ENCODE data around the gene RPS21.

RPS21 gene

DNA sequence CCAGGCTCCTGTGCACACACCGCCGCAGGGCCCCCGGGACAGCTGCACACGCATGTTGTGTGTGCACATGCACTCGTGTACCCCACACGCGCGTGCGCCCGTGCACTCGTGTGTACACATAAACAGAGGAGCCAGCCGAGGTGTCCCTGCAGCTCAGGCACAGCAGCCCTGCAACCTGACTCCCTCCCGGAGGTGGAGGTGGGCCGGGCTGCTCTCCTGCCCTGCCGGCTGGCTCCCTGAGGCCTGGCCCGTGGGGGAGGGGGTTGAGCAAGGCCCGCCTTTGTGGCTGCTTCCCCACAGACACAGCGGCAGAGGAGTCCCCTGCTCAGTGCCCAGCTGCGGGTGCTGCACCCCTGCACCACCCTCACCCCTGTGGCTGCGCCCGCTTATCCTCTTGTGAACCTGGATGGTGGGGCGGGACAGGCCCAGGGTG is 39.8 kb downstream of the RPS21 start:
- no peak for DNase-seq (ENCODE audit: low spot score)

DNA sequence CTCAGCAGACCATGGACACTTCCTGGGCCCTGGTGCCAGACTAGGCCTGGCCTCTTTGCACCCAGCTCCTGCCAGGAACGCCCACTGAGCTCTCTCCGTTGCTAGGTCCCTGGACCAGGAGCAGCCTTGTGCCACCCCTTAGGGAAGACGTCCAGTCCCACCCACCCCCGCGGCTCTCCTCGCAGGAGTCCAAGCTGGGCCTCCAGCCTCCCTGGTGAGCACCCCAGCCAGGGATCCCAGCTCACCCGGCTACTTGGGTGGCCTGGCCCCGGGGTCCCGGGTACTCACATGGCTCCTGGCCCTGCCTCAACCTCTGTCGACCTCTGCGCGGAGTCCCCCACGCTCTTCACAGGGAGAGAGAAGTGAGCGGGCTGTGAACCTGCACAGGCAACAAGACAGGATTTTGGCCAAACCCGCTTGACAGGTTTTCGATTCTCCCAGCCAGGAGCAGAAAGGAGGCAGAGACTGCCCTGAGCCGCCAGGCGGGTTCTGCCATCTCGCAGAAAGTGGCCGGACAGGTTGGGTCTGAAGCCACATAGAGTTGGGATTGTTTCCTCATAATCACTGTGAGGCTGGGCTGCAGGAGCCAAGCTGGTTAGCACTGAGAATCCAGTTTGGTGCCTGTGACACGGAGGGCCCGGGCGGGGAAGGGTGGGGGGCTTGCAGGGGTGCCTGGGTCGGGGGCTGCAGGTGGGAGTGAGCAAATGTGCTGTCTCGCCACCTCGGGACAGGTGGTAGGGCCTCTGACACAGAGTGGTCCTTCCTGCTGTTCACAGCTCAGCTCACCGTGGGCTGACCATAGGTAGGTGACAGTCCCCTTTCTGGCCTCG is 40.5 kb downstream of the RPS21 start, which contains the start of gene RBBP8NL:
Gene RBBP8NL, minus strand, starts transcription at position 368 of the 830 bp plus-strand sequence. CDS start 7,892 bp downstream, outside the sequence.
- no peak for DNase-seq (ENCODE audit: low spot score)

DNA sequence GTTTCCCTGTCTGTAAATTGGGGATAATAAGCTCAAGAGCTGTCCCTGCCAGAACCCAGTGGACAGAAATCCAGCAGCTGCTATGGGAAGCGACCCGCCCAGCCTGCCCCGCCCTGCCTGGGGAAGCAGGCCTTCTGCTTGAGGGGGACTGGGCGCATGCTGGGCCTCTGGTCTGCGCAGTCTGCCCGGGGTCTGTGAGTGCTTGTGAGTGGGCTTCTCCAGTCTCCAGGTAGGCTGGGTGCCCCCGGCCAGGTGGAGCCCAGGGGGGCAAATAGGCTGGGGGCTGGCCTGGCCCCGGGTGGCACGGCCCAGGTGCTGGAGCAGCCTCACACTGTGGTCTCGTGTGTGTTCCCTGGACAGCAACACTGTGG is 41.1 kb downstream of the RPS21 start:
- no peak for DNase-seq (ENCODE audit: low spot score)

DNA sequence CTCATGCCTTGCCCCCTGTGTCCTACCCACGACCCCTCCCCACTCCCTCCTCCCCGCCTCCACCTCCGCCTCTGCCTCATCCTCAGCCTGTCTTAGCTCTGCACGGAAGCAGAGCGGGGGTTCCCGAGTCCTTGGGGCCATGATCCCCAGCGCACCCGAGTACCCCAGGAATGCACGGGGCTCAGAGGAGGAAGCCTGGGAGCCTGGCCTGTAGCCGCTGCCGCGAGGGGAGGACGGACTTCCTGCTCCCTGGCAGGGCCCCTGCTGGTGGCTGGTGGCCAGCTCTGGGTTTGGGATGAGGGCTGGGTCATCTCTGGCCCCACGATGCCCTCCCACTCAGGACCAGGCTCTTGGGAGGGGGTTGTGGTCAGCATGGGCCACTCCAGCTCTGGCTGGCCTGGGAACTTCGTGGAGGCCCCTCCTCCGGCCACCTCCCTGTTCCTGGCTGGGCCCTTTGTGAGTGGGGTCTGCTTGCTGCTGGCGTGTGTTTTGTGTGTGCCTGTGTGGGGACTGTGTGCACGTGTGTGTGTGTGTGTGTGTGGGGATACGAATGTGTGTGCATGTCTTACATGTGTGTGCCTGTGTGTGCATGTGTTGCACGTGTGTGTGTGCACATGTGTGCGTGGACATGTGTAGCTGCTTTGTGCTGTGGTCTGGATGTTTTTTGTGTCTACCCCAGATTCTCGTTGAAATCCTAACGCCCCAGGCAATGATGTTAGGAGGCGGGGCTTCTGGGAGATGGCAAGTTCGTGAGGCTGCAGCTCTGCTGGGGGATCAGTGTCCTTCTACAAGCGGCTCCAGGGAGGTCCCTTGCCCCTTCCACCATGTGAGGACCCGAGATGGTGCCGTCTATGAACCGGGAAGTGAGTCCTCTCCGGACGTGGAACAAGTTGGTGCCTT is 41.7 kb downstream of the RPS21 start:
- DNase-seq (ENCODE audit: low spot score), result no peak

DNA sequence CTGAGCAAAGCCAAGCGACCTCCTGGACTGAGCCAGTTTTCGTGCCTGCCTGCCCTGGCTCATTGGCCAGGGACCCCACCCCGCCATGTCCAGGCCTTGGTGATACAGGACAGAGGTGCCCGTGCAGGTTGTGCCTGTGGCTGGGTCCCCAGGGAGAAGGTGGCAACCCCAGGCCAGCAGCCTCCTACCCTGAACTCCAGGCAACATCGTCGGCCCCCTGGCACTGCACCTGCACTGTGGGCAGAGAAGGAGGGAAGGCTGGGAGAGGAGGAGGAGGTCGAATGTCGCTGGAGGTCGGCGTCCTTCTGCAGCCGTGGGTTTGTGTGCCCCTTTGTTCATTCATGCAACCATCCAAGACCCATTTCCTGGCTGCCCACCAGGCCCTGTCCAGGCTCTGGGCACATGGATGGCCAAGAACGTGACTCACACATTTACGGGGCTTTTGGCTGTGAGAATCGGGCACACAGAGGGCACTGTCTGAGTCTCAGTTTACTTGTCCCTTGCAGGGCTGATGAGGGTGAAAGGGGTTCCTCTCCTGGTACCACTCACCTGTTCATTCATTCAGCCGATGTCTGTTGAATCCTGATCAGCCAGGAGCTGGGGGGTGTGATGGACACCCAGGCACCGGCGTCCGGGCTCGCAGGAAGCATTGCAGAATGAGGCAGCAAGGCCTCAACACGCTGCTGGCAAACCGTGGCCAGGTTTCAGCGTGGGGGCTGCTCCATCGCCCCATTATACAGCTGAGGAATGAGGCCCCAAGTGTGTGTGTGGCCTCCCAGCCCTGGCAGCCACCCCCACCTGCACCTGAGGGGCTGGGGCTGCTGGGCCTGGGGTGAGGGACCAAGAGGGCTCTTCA is 42.8 kb downstream of the RPS21 start:
- DNase-seq (ENCODE audit: low spot score), result no peak

DNA sequence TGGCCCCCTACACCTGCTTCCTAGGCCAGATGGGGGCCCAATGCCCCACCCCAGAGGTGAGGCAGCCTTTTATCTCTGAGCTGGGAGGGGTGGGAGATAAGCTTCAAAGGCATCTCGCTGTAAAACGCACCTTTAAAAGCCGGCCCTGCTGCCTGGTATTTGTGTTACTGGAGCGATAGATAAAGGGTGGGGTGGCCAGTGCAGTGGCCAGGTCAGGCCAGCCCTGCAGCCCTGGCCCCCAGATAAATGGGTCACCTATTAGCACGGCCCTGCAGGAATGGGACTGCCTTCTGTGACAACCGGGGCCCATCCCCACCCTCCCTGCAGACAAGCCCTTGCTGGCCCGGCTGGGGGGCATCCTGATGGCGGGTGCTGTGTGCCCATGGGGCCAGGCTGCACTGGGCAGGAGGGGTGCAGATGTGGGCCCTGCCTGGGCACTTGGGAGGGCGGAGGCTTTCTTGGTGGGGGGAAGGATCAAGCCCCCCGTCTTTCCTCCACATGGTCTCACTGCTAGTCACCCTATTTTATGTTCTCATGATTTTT is 43.5 kb downstream of the RPS21 start:
- DNase-seq (ENCODE audit: low spot score), result no peak

DNA sequence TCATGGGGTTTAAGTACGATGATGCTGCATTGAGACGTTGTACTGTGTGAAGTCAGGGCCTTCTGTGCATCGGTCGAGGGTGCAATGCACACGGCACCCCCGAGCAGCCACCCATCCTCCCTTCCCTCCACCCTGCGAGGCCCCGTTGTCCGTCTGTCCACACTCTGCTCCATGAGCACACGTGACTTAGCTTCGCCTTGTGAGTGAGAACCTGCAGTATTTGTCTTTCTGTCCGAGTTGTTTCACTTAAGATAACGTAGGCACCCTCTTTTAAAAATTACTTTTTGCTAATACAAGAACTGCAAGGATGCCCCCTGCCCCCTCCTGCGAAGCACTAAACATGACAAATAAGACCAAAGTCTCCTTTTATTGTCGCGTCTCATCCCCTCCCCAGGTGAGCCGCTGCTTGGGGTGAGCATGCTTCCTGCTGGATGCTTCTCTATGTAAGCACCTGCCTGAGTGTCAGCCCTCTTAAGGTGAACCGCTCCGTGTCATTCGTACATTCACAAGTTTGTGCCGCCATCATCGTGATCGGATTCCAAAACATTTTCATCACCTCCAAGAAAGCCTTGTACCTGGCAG is 44.1 kb downstream of the RPS21 start:
- DNase-seq (ENCODE audit: low spot score), result no peak

DNA sequence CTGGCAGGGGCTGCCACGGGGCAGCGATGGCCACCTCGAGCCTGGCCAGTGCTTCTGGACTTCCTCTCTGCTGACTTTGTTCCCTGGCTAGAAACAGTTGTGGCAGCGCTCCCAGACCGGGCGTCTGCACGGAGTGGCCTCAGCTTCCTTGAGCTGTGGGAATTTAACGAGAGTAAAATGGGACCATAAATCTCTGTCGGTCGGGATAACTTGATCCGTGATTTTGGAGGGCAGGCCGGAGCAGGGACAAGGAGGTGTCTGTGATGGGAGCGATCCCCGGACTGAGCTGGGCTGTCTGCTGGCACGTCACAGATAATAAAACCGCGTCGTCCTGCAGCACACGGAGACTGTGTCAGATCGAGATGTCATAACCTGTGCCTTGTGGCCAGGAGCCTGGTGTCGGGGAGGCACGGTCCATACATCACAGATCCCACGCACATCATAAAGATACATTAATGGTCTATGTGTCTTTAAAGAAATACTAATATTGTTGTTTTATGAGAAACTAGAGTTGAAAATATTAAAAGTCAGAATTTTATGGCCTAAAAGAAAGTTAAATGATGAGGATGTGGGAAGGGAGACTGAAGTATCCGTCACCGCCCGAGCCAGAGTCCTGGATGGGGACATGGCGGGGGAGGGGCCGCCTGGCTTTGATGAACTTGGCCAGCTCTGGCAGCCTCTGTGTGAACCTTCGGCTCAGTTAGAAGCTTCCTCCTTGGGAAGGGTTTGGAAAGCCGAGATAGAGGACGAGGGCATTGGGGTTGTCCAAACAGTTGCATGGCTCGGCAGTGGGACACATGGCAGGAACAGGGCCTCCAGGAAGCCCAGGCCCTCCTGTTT is 47.0 kb downstream of the RPS21 start:
- no peak for DNase-seq (ENCODE audit: low spot score)

DNA sequence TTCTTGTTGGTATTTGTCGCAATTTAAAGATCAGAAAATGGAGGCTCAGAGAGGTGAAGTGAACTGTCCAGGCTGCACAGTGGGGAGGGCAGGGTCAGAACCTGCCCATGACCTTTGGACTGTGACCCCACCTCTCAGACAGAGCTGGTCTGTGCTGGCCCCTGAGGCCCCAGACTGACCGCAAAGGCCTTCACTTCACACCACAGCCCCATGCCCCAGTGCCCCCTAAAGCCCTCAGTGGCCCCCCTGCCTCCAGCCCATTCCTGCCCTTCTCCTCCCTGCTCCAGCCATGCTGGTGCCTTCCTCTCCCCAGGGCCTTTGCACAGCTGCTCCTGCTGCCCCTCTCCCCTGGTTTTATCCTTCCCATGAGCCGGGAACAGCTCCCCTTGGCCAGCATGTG is 49.8 kb downstream of the RPS21 start:
- DNase-seq (ENCODE audit: low spot score), result no peak

DNA sequence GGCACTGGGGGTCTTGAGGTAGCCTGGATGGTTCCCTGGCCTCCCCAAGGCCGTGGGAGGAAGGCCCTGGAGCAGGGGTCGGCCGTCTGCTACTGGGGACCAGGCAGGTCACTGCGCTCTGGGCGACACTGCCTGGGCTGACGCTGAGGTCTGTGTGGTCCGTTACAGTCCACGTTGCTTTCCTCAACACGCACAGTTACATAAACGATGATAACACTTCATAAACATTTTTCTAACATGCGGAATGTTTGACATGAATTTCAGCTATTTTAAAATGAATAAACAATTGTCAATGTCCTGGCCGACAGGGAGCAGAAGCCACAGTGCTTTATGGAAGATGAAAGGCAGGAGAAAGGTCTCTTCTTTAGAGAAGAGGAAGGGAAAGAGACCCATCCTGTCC is 50.6 kb downstream of the RPS21 start:
- DNase-seq (ENCODE audit: low spot score), result no peak

DNA sequence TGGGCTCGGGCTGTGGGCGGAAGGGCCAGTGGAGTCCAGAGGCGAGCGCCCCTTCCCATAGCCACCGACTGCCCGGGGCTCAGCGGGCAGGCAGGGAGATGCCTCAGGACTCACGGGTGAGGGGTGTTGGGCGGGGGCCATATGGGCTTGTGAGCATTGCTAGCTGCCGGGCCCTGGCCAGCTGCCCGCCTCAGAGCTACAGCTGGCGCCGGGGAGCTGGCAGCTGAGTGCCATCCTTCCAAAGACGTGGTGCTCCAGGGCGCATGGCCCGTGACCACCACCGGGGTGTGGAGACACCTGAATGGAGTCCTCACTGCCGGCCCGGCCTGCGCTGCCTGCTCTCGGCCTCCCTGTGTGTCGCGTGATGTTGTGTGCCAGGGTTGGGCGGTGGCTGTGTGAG is 51.0 kb downstream of the RPS21 start:
- DNase-seq (ENCODE audit: low spot score), result no peak

Data from germinal center (tissue), 1 donor.